Gastroesophageal sphincter (tissue), 3 donors: ENCODE measurements around the gene PXYLP1.

ENCODE experiments used
- POLR2A ChIP-seq, 2 donors: fragments of 450-650 bp; IDR thresholded peaks; one replicate each; pipeline ENCODE4 v1.6.1; 2017; ENCODE audit warnings: antibody characterized with exemption in 2 of 2, mild to moderate bottlenecking in 2 of 2, moderate library complexity in 1 of 2
- TF ChIP-seq, protein P1 (sequence below), 4 experiments: fragments of 200-600 bp in 2 of 4; fragments of 450-650 bp in 2 of 4; sonication (generic) in 1 of 4; IDR thresholded peaks; one replicate each; pipeline ENCODE4 v1.5.1; 2017 to 2019; ENCODE audit warnings: antibody characterized with exemption in 4 of 4, mild to moderate bottlenecking in 2 of 4, moderate library complexity in 2 of 4

DNA sequence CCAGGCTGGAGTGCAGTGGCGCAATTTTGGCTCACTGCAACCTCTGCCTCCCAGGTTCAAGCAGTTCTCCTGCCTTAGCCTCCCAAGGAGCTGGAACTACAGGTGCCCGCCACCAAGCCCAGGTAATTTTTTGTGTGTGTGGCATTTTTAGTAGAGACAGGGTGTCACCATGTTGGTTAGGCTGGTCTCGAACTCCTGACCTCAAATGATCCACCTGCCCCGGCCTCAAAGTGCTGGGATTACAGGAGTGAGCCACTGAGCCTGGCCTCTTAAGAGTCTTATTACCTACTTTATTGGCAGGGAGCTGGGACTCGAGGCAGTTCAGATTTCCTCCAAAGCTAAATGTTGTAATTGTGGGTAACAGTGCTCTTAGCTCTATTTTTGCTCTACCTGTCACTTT is 16.4 kb downstream of the PXYLP1 start:
- TF ChIP-seq, protein P1, sequence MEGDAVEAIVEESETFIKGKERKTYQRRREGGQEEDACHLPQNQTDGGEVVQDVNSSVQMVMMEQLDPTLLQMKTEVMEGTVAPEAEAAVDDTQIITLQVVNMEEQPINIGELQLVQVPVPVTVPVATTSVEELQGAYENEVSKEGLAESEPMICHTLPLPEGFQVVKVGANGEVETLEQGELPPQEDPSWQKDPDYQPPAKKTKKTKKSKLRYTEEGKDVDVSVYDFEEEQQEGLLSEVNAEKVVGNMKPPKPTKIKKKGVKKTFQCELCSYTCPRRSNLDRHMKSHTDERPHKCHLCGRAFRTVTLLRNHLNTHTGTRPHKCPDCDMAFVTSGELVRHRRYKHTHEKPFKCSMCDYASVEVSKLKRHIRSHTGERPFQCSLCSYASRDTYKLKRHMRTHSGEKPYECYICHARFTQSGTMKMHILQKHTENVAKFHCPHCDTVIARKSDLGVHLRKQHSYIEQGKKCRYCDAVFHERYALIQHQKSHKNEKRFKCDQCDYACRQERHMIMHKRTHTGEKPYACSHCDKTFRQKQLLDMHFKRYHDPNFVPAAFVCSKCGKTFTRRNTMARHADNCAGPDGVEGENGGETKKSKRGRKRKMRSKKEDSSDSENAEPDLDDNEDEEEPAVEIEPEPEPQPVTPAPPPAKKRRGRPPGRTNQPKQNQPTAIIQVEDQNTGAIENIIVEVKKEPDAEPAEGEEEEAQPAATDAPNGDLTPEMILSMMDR (IDR thresholded peaks at IDR 0.05), result no peak
- no peak for TF ChIP-seq POLR2A (IDR thresholded peaks at IDR 0.05)
